ENCODE data around the gene PTPN6.
A peak's percentile ranks its signal among the peaks of the same experiment; 100 is the strongest.

DNA sequence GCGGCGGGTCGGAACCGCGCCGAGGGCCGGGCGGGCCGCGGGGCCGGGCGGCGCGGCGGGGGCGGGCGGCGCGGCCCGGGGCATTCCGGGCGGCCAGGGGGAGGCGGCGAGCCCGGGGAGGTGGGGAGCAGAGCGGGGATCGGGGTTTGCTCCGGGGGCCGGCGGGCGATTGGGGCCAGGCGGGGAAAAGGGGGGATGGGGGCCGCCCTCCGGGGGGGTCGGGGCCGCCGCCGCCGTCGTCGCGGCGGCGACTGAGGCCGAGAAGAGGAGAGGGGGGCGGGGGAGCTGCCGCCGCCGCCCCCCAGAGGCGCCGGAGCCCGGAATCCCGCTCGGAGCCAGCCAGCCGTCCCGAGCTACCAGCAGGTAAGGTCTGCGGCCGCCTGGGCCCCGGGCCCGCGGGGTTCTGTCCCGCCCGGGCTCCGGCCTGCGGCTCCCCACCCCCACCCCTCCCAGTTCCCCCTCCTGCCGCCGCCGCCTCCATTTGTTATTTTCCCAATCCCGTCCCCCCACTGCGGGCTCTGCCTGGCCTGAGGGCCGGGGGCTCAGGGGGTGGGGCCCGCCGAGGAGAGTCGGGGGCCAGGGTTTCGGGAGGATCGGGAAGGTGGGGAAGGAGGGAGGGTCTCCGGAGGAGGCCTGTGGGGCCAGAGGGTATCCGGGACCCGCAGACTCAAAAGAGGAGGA, 23.0 kb upstream of the PTPN6 start:
- TF ChIP-seq, protein P1, sequence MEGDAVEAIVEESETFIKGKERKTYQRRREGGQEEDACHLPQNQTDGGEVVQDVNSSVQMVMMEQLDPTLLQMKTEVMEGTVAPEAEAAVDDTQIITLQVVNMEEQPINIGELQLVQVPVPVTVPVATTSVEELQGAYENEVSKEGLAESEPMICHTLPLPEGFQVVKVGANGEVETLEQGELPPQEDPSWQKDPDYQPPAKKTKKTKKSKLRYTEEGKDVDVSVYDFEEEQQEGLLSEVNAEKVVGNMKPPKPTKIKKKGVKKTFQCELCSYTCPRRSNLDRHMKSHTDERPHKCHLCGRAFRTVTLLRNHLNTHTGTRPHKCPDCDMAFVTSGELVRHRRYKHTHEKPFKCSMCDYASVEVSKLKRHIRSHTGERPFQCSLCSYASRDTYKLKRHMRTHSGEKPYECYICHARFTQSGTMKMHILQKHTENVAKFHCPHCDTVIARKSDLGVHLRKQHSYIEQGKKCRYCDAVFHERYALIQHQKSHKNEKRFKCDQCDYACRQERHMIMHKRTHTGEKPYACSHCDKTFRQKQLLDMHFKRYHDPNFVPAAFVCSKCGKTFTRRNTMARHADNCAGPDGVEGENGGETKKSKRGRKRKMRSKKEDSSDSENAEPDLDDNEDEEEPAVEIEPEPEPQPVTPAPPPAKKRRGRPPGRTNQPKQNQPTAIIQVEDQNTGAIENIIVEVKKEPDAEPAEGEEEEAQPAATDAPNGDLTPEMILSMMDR (conservative IDR thresholded peaks at IDR 0.05), result no peak
- TF ChIP-seq ZFX (IDR thresholded peaks at IDR 0.05), result peak; percentile 23; the same call in 1 of the 2 replicates

Measured in C4-2B (cell line).